OCI-LY7 (cell line): ENCODE measurements around the gene MET. TPM values are rescaled to one million over a fixed set of nuclear protein-coding genes. Genes with fewer than 3 reads are reported as not detected.
A peak's percentile ranks its signal among the peaks of the same experiment; 100 is the strongest.

Source experiments
- BruUV-seq: library from RNA; stranded (reverse); fragments of 400-500 nt; replicated peaks from 2 replicates; lab custom pipeline; 2021; lab: Mats Ljungman, UMichigan
- CTCF ChIA-PET: fragments of 300-600 bp; sonication (Branson Sonifier 250); formaldehyde crosslinking; loops from one replicate; lab custom pipeline; 2022; ENCODE audit warnings: antibody characterized with exemption; ENCODE audit not compliant: unreplicated experiment; lab: Charles Lee
- POLR2A ChIA-PET: fragments of 300-600 bp; sonication (Branson Sonifier 250); formaldehyde crosslinking; loops from one replicate; lab custom pipeline; 2022; ENCODE audit warnings: antibody characterized with exemption; lab: Charles Lee
- DNase-seq: peaks from one replicate; pipeline ENCODE4 v3.0.0-alpha.2; 2015; ENCODE audit warnings: low spot score
- H2AFZ ChIP-seq: fragments of 200-600 bp; sonication (generic), shearing (Covaris generic); 2 replicates; pipeline ENCODE4 v1.6.1; 2014; ENCODE audit warnings: mild to moderate bottlenecking, antibody characterized with exemption, low read length, moderate library complexity
- H3K27ac ChIP-seq: fragments of 200-600 bp; sonication (generic); 2 replicates; pipeline ENCODE4 v1.5.1; 2014; ENCODE audit warnings: mixed run types, low read depth, mild to moderate bottlenecking, moderate library complexity, low read length, inconsistent platforms; ENCODE audit not compliant: poor library complexity, severe bottlenecking
- H3K36me3 ChIP-seq: fragments of 200-600 bp; sonication (generic); 2 replicates; pipeline ENCODE4 v1.6.1; 2014; ENCODE audit warnings: mild to moderate bottlenecking, antibody characterized with exemption, low read length, moderate library complexity, mixed read lengths; ENCODE audit not compliant: insufficient read depth
- H3K4me1 ChIP-seq: fragments of 200-600 bp; sonication (generic); 2 replicates; pipeline ENCODE4 v1.5.1; 2014; ENCODE audit warnings: mild to moderate bottlenecking, low read length; ENCODE audit not compliant: insufficient read depth, poor library complexity, severe bottlenecking
- H3K4me2 ChIP-seq: fragments of 200-600 bp; sonication (generic); 2 replicates; pipeline ENCODE4 v1.6.1; 2014; ENCODE audit warnings: mild to moderate bottlenecking, low read length
- H3K4me3 ChIP-seq: fragments of 200-600 bp; sonication (generic); 2 replicates; pipeline ENCODE4 v1.5.1; 2014; ENCODE audit warnings: mild to moderate bottlenecking, low read depth, low read length; ENCODE audit not compliant: poor library complexity, severe bottlenecking
- H3K79me2 ChIP-seq: fragments of 200-600 bp; sonication (generic); 2 replicates; pipeline ENCODE4 v1.6.1; 2016; ENCODE audit warnings: low read depth, mild to moderate bottlenecking, low read length, moderate library complexity, mixed read lengths; ENCODE audit not compliant: insufficient read depth
- H3K9me2 ChIP-seq: fragments of 200-600 bp; sonication (generic); 2 replicates; pipeline ENCODE4 v1.6.1; 2016; ENCODE audit warnings: mild to moderate bottlenecking, low read length, mixed read lengths; ENCODE audit not compliant: insufficient read depth
- H3K9me3 ChIP-seq: fragments of 200-600 bp; sonication (generic); 2 replicates; pipeline ENCODE4 v1.6.1; 2014; ENCODE audit warnings: mild to moderate bottlenecking, mixed run types, low read length, mixed read lengths
- H4K20me1 ChIP-seq: fragments of 200-600 bp; sonication (generic); 2 replicates; pipeline ENCODE4 v1.6.1; 2014; ENCODE audit warnings: mild to moderate bottlenecking, antibody characterized with exemption, low read length, moderate library complexity, mixed read lengths; ENCODE audit not compliant: insufficient read depth
- EZH2phosphoT487 ChIP-seq: fragments of 200-600 bp; sonication (generic); IDR thresholded peaks from 2 replicates; pipeline ENCODE4 v1.6.1; 2018; ENCODE audit warnings: low read depth, borderline replicate concordance, mild to moderate bottlenecking, mixed run types, antibody characterized with exemption, low read length, moderate library complexity, mixed read lengths
- intact Hi-C: fragments of 100-400 bp; cut with micrococcal nuclease; formaldehyde crosslinking; loops from one replicate; pipeline ENCODE4 v1.10.0; 2022; ENCODE audit not compliant: unreplicated experiment
- total RNA-seq, 2 experiments: library from RNA; depleted of rRNA in 1 of 2; stranded (reverse); fragments of >200 nt in 1 of 2; shearing (Covaris generic) in 1 of 2; gene quantifications; 2 replicates each; pipeline ENCODE4 v1.2.3, GENCODE V29; 2014 to 2022
- TF ChIP-seq, protein P1 (sequence below): fragments of 200-600 bp; sonication (generic); conservative IDR thresholded peaks from 2 replicates; pipeline ENCODE4 v1.5.1; 2014; ENCODE audit warnings: mild to moderate bottlenecking, antibody characterized with exemption, low read length, moderate library complexity, mixed read lengths

Gene MET
- total RNA-seq, 2 experiments from 2014 or later: not detected

DNA sequence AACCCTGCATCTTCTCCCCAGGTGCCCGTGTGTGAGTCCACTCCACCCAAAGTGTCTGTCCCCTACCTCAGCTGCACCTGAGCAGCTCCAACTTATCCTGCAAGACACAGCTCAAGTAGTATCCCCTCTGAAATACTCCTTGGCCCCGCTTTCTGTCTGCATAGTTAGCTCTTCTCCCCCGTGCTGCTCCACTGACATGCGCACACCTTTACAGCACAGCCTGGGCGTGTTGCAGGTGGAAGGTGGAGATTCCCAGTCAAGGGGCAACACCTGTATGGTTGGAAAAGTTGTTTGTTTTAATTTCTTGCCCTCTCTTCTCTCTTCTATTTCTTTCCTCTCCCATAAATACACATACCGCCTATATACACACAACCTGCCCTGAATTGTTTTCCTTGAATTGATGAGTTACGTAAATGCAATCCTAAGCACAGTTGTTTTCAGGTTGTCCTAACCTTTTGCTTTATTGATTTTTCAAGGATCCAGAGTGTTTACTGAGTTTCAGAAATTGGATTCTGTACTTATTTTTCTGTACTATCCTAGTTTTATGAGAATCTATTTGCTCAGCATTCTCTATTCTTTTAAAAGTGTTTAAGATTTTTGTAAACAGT, 14.9 kb downstream of the MET start:
- CTCF ChIA-PET: no interaction called here

DNA sequence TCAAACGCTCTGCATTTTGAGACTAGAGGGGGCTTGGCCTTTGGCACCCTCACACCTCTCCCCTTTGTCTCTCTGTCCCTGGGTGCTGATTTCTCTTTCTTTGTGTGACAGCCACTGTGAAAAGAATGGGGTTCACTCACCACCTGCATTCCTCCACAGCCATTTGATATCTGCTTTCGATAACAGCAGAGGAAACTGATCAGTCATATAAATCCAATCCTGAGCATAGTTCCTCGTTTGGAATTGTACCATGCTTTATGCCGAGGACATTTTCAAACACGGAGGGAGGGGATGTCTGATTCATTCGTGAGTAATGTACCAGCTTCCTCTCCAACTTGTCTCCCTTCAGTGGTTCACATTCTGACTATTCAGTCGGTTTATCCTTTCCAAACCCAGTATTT, 15.8 kb downstream of the MET start:
- no peak for DNase-seq
- TF ChIP-seq, protein P1, sequence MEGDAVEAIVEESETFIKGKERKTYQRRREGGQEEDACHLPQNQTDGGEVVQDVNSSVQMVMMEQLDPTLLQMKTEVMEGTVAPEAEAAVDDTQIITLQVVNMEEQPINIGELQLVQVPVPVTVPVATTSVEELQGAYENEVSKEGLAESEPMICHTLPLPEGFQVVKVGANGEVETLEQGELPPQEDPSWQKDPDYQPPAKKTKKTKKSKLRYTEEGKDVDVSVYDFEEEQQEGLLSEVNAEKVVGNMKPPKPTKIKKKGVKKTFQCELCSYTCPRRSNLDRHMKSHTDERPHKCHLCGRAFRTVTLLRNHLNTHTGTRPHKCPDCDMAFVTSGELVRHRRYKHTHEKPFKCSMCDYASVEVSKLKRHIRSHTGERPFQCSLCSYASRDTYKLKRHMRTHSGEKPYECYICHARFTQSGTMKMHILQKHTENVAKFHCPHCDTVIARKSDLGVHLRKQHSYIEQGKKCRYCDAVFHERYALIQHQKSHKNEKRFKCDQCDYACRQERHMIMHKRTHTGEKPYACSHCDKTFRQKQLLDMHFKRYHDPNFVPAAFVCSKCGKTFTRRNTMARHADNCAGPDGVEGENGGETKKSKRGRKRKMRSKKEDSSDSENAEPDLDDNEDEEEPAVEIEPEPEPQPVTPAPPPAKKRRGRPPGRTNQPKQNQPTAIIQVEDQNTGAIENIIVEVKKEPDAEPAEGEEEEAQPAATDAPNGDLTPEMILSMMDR: no peak
- no peak for TF ChIP-seq EZH2phosphoT487
- H4K20me1 ChIP-seq: peaks cover 6% of the 10 kb centered on the region; the same call in 1 of the 2 replicates
- ChIA-PET CTCF (no interaction called here), POLR2A (no interaction called here)
- H3K4me1 ChIP-seq: peaks cover 13% of the 10 kb centered on the region
- no peak overlapping the region for H3K27ac ChIP-seq
- no peaks in the 10 kb centered on the region for H3K79me2 ChIP-seq
- intact Hi-C loops: no loop called here
- no peaks in the 10 kb centered on the region for H3K36me3 ChIP-seq
- no peaks in the 10 kb centered on the region for H3K9me3 ChIP-seq
- H3K9me2 ChIP-seq: no peaks in the 10 kb centered on the region
- no TSS peak for BruUV-seq
- H3K4me2 ChIP-seq: no peak overlapping the region
- H3K4me3 ChIP-seq: no peak overlapping the region
- no peak overlapping the region for H2AFZ ChIP-seq

More for the DNA sequence above, 14.9 kb downstream of the MET start:
- TF ChIP-seq EZH2phosphoT487: no peak
- TF ChIP-seq, protein P1: no peak
- POLR2A ChIA-PET: no interaction called here
- no peak overlapping the region for H3K27ac ChIP-seq
- H3K4me1 ChIP-seq: peaks cover 13% of the 10 kb centered on the region
- no peaks in the 10 kb centered on the region for H3K79me2 ChIP-seq
- peaks cover 6% of the 10 kb centered on the region; the same call in 1 of the 2 replicates for H4K20me1 ChIP-seq
- no peak overlapping the region for H3K4me2 ChIP-seq
- H3K9me3 ChIP-seq: no peaks in the 10 kb centered on the region
- H3K9me2 ChIP-seq: no peaks in the 10 kb centered on the region
- no peak overlapping the region for H3K4me3 ChIP-seq
- intact Hi-C loops: no loop called here
- no peak overlapping the region for H2AFZ ChIP-seq
- BruUV-seq: no TSS peak
- no peak for DNase-seq
- H3K36me3 ChIP-seq: no peaks in the 10 kb centered on the region

DNA sequence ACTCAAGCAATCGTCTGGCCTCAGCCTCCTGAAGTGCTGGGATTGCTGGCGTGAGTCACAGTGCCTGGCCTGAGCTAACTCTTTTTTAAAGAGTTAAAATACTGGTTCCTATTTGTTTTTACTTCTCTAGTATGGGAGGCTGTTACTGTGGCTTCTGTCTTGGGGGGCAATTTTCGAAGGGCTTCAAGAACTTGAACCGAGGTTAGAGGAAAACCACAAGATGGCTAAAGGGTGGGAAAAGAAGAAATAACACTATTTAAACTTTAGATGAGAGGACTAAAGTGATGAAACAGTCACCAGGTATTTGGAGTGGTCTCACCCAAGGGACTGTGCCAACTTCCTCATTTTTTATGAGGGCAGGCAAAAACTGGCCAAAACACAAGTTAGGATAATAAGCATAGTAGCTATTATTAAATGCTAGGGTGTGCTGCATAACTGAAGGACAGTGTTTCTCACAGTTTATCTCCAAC, 17.8 kb downstream of the MET start:
- TF ChIP-seq, protein P1: no peak
- no peak for TF ChIP-seq EZH2phosphoT487
- Histone ChIP-seq H2AFZ (no peak overlapping the region; the same call in 1 of the 2 replicates), H4K20me1 (no peaks in the 10 kb centered on the region), H3K9me2 (no peaks in the 10 kb centered on the region), H3K79me2 (no peaks in the 10 kb centered on the region), H3K27ac (no peak overlapping the region), H3K9me3 (no peaks in the 10 kb centered on the region), H3K36me3 (no peaks in the 10 kb centered on the region), H3K4me2 (no peak overlapping the region), H3K4me1 (no peaks in the 10 kb centered on the region), H3K4me3 (no peak overlapping the region)
- DNase-seq: peak; percentile 13
- CTCF ChIA-PET: no interaction called here
- POLR2A ChIA-PET: no interaction called here
- intact Hi-C loops: no loop called here
- no TSS peak for BruUV-seq
